H1 (cell line): ENCODE data around the gene KIFC1. TPM values are rescaled to one million over a fixed set of nuclear protein-coding genes. Genes with fewer than 3 reads are reported as not detected.
A peak's percentile ranks its signal among the peaks of the same experiment; 100 is the strongest.

Experiments used
- ATF2 ChIP-seq: IDR thresholded peaks from 2 replicates; pipeline ENCODE4 v1.6.1; 2012; ENCODE audit warnings: low read length, inconsistent platforms
- BRCA1 ChIP-seq: IDR thresholded peaks from 2 replicates; pipeline ENCODE4 v1.6.1; 2012; ENCODE audit warnings: low read depth, low read length, improper control_type of control experiment
- CEBPB ChIP-seq: IDR thresholded peaks from 2 replicates; pipeline ENCODE4 v1.6.1; 2012; ENCODE audit warnings: low read depth, low read length
- CHD1 ChIP-seq: IDR thresholded peaks from 2 replicates; pipeline ENCODE4 v1.6.1; 2012; ENCODE audit warnings: low read depth, low read length, improper control_type of control experiment
- CHD2 ChIP-seq: IDR thresholded peaks from 2 replicates; pipeline ENCODE4 v1.6.1; 2012; ENCODE audit warnings: low read length, improper control_type of control experiment
- EP300 ChIP-seq, 2 experiments: IDR thresholded peaks; 1 replicate in 1 of 2; 2 replicates in 1 of 2; pipeline ENCODE4 v1.6.1; 2011 to 2012; ENCODE audit warnings: low read depth in 2 of 2, low read length in 2 of 2, mild to moderate bottlenecking in 2 of 2, borderline replicate concordance in 1 of 2, inconsistent platforms in 1 of 2, moderate library complexity in 1 of 2
- FOSL1 ChIP-seq: IDR thresholded peaks from 2 replicates; pipeline ENCODE4 v1.6.1; 2011; ENCODE audit warnings: mild to moderate bottlenecking, low read depth, low read length, moderate library complexity; ENCODE audit not compliant: insufficient read depth
- GABPA ChIP-seq: IDR thresholded peaks from 2 replicates; pipeline ENCODE4 v1.6.1; 2011; ENCODE audit warnings: mild to moderate bottlenecking, low read length, moderate library complexity, borderline replicate concordance; ENCODE audit not compliant: insufficient read depth
- GTF2F1 ChIP-seq: IDR thresholded peaks from 2 replicates; pipeline ENCODE4 v1.6.1; 2012; ENCODE audit warnings: low read depth, low read length, improper control_type of control experiment, borderline replicate concordance
- HDAC2 ChIP-seq, 2 experiments: fragments of 300-600 bp in 1 of 2; sonication (generic) in 1 of 2; IDR thresholded peaks; 2 replicates each; pipeline ENCODE4 v1.6.1; 2011 to 2012; ENCODE audit warnings: low read depth in 2 of 2, low read length in 2 of 2, mild to moderate bottlenecking in 2 of 2, moderate library complexity in 2 of 2, borderline replicate concordance in 1 of 2, inconsistent platforms in 1 of 2
- MAX ChIP-seq: IDR thresholded peaks from 2 replicates; pipeline ENCODE4 v1.6.1; 2012; ENCODE audit warnings: inconsistent platforms
- NANOG ChIP-seq: IDR thresholded peaks from 2 replicates; pipeline ENCODE4 v1.6.1; 2011; ENCODE audit warnings: low read length, low read depth, mild to moderate bottlenecking, inconsistent platforms; ENCODE audit not compliant: insufficient read depth, poor library complexity, severe bottlenecking
- POLR2A ChIP-seq, 2 experiments: IDR thresholded peaks; 1 replicate in 1 of 2; 2 replicates in 1 of 2; pipeline ENCODE4 v1.6.1; 2011; ENCODE audit warnings: low read depth in 2 of 2, low read length in 2 of 2, mild to moderate bottlenecking in 2 of 2; ENCODE audit errors: control extremely low read depth in 1 of 2
- RBBP5 ChIP-seq: IDR thresholded peaks from 2 replicates; pipeline ENCODE4 v1.7.1; 2012; ENCODE audit warnings: low read depth, mild to moderate bottlenecking, inconsistent platforms, low read length, moderate library complexity, borderline replicate concordance
- RFX5 ChIP-seq: IDR thresholded peaks from 2 replicates; pipeline ENCODE4 v1.6.1; 2011; ENCODE audit warnings: low read depth, low read length, improper control_type of control experiment, borderline replicate concordance
- RXRA ChIP-seq: IDR thresholded peaks from 2 replicates; pipeline ENCODE4 v1.6.1; 2011; ENCODE audit warnings: low read depth, mild to moderate bottlenecking, low read length, moderate library complexity; ENCODE audit not compliant: insufficient read depth
- SIX5 ChIP-seq: IDR thresholded peaks from 2 replicates; pipeline ENCODE4 v1.6.1; 2011; ENCODE audit warnings: mild to moderate bottlenecking, low read depth, low read length
- SUZ12 ChIP-seq: fragments of 200-600 bp; sonication (generic); IDR thresholded peaks from 2 replicates; pipeline ENCODE4 v1.6.1; 2012; ENCODE audit warnings: mild to moderate bottlenecking, inconsistent platforms, low read length, moderate library complexity, mixed read lengths
- TAF7 ChIP-seq: optimal IDR thresholded peaks from 2 replicates; pipeline ENCODE3; 2011; ENCODE audit warnings: low read depth, mild to moderate bottlenecking, inconsistent platforms, low read length, moderate library complexity, borderline replicate concordance
- TCF12 ChIP-seq: IDR thresholded peaks from 2 replicates; pipeline ENCODE4 v1.6.1; 2011; ENCODE audit warnings: low read depth, mild to moderate bottlenecking, low read length
- TEAD4 ChIP-seq: IDR thresholded peaks from 2 replicates; pipeline ENCODE4 v1.6.1; 2012; ENCODE audit warnings: low read depth, low read length, inconsistent platforms, mixed read lengths
- YY1 ChIP-seq: IDR thresholded peaks from 2 replicates; pipeline ENCODE4 v1.6.1; 2011; ENCODE audit warnings: low read depth, mild to moderate bottlenecking, low read length
- polyA plus RNA-seq, 7 experiments: library from polyadenylated mRNA; depleted of rRNA in 3 of 7; stranded (reverse) in 5 of 7; unstranded in 2 of 7; fragments of >200 nt in 5 of 7; fragments of 200-250 nt in 2 of 7; gene quantifications; 1 replicate in 5 of 7; 2 replicates in 1 of 7; 4 replicates in 1 of 7; pipeline versions ENCODE4 v1.2.1 to v1.2.3, GENCODE V29; 2011 to 2013; ENCODE audit warnings: missing spikeins in 2 of 7, mixed read lengths in 2 of 7
- total RNA-seq: library from RNA; stranded (reverse); fragmentation: NEBNext Ultra II Directional; extraction: Animal tissue kit (Norgen Biotek cat#: 25700); gene quantifications from 2 replicates; pipeline ENCODE4 v1.2.1, GENCODE V29; 2021

KIFC1 gene
- total and polyA plus RNA-seq, 2 of the 8 experiments (the other 6 are each of a cell fraction or from before 2014, with no cell fraction given): 46.6 to 64.3 TPM

- peak; percentile 88 for TF ChIP-seq MAX
- TF ChIP-seq BRCA1: no peak
- TF ChIP-seq FOSL1: no peak
- no peak for TF ChIP-seq CHD1
- peak; percentile 52; the same call in 1 of the 2 replicates for TF ChIP-seq RBBP5
- peak in 1 of 2 experiments; percentile 43; a peak in 1 of 3 replicates for TF ChIP-seq POLR2A (IDR thresholded peaks at IDR 0.05; ENCODE audit: control extremely low read depth in 1 of 2, low read depth in 2 of 2, low read length in 2 of 2)
- 0 out of 3 replicates have a peak, but pooled peaks of 1 of the 2 experiments have one; percentile 18 for TF ChIP-seq EP300 (IDR thresholded peaks at IDR 0.05; ENCODE audit: borderline replicate concordance in 1 of 2, low read depth in 2 of 2, low read length in 2 of 2)
- no peak for TF ChIP-seq SUZ12
- no peak for TF ChIP-seq TEAD4
- TF ChIP-seq NANOG: no peak
- no peak for TF ChIP-seq RFX5
- no peak for TF ChIP-seq CHD2
- no peak; the same call in 1 of the 2 replicates for TF ChIP-seq ATF2
- peak; percentile 77; the same call in 1 of the 2 replicates for TF ChIP-seq GABPA
- TF ChIP-seq TAF7: no peak
- peak; percentile 25; the same call in 1 of the 2 replicates for TF ChIP-seq GTF2F1
- no peak for TF ChIP-seq TCF12
- TF ChIP-seq YY1: no peak
- TF ChIP-seq CEBPB: no peak
- no peak for TF ChIP-seq HDAC2 (IDR thresholded peaks at IDR 0.05; ENCODE audit: borderline replicate concordance in 1 of 2, low read depth in 2 of 2, low read length in 2 of 2)
- no peak for TF ChIP-seq RXRA
- TF ChIP-seq SIX5: no peak
These were observed at the start of gene KIFC1 (continued) for GRCh38 chr6:33391278-33391921.
